AG08395 (cell line): ENCODE data around the gene NEB.
"Not testable (repeated sequence)": the region's sequence is repeated elsewhere in the genome, so short reads cannot be mapped to it uniquely, and the experiment has no call there.

ENCODE experiments used
- DNase-seq: peaks from one replicate; pipeline ENCODE4 v3.0.0; 2012; ENCODE audit warnings: mixed read lengths, low spot score

NEB gene

GRCh38 chr2:151611351-151611750, 122.9 kb downstream of the NEB start:
- DNase-seq = no peak

GRCh38 chr2:151610310-151610709, 124.0 kb downstream of the NEB start:
- DNase-seq = no peak

GRCh38 chr2:151609705-151610104, 124.6 kb downstream of the NEB start:
- no peak for DNase-seq

GRCh38 chr2:151607459-151608424, 126.5 kb downstream of the NEB start:
- DNase-seq = not testable (repeated sequence)

GRCh38 chr2:151603530-151603929, 130.7 kb downstream of the NEB start:
- DNase-seq = not testable (repeated sequence)

- not testable (repeated sequence) for DNase-seq
These were observed 131.9 kb downstream of the NEB start for GRCh38 chr2:151602402-151602801.

GRCh38 chr2:151601803-151602202, 132.5 kb downstream of the NEB start:
- not testable (repeated sequence) for DNase-seq

- DNase-seq = not testable (repeated sequence)
These were observed 137.2 kb downstream of the NEB start for GRCh38 chr2:151596903-151597608.

- not testable (repeated sequence) for DNase-seq
These were observed 142.4 kb downstream of the NEB start for GRCh38 chr2:151591908-151592255.

GRCh38 chr2:151591250-151591907, 142.9 kb downstream of the NEB start:
- DNase-seq = not testable (repeated sequence)

- DNase-seq = not testable (repeated sequence)
These were observed 153.0 kb downstream of the NEB start for GRCh38 chr2:151581300-151581699.

GRCh38 chr2:151580697-151581096, 153.6 kb downstream of the NEB start:
- DNase-seq = not testable (repeated sequence)

GRCh38 chr2:151577116-151577515, 157.2 kb downstream of the NEB start:
- no peak for DNase-seq

- no peak for DNase-seq
These were observed 158.2 kb downstream of the NEB start for GRCh38 chr2:151576080-151576479.

GRCh38 chr2:151575338-151575737, 158.9 kb downstream of the NEB start:
- DNase-seq = peak; percentile 5

- DNase-seq = no peak
These were observed 164.1 kb downstream of the NEB start for GRCh38 chr2:151570191-151570590.

- no peak for DNase-seq
These were observed 165.1 kb downstream of the NEB start for GRCh38 chr2:151569167-151569566.

- no peak for DNase-seq
These were observed 165.8 kb downstream of the NEB start for GRCh38 chr2:151568501-151568900.

GRCh38 chr2:151567006-151567405, 167.3 kb downstream of the NEB start:
- DNase-seq = no peak

GRCh38 chr2:151562398-151562797, 171.9 kb downstream of the NEB start:
- no peak for DNase-seq

- peak; percentile 37 for DNase-seq
These were observed 174.0 kb downstream of the NEB start for GRCh38 chr2:151560289-151560688.

- DNase-seq = not testable (repeated sequence)
These were observed 174.8 kb downstream of the NEB start for GRCh38 chr2:151559431-151559830.
